ENCODE measurements around the gene SLC10A7.

- TF ChIP-seq POLR2A (IDR thresholded peaks at IDR 0.05) = no peak
- no peak for TF ChIP-seq POLR2AphosphoS5 (IDR thresholded peaks at IDR 0.05)
- no peak for TF ChIP-seq CTCF (IDR thresholded peaks at IDR 0.05)
- TF ChIP-seq EP300 (IDR thresholded peaks at IDR 0.05) = no peak
Observed at GRCh38 chr4:146265950-146266490, 255.7 kb downstream of the SLC10A7 start.
